DMS79 (cell line): ENCODE data around the gene PEX10.

ENCODE experiments used
- DNase-seq: peaks from one replicate; lab custom pipeline; 2025; lab: John Stamatoyannopoulos, UW

PEX10 gene

DNA sequence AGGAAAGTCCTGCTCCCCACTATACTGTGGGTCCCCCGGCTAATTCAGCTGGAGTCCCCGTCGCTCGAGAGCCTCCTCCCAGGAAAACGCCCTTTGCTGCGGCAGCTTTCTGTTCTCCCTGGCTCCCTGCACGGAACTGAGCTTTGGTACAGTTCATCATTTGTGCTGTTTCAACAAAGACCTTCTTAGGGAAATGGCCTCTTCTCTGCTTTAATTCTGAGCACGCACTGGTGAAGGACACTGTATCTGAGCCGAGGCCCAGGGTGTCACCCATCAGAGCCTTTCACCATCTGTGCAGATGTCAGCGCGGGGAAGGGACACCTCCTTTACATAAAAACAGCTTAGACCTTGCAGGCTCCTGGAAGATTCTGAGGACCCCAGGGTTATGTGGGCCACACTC, 13.5 kb upstream of the PEX10 start:
- DNase-seq, result no peak

DNA sequence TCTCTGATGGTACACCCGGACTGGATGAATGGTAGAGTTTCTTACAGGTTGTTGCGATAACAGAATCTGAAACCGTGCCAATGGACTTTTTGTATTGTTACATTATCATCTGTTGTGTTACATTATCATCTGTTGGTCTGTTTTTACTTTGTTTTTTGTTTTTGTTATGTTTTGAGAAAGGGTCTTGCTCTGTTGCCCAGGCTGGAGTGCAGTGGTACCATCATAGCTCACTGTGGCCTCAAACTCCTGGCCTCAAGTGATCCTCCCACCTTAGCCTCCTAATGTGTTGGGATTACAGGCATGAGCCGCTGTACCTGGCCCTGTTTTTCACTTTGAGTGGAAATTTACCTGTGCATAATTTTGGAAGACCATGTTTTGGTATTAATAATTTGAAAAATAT, 10.2 kb upstream of the PEX10 start:
- no peak for DNase-seq

DNA sequence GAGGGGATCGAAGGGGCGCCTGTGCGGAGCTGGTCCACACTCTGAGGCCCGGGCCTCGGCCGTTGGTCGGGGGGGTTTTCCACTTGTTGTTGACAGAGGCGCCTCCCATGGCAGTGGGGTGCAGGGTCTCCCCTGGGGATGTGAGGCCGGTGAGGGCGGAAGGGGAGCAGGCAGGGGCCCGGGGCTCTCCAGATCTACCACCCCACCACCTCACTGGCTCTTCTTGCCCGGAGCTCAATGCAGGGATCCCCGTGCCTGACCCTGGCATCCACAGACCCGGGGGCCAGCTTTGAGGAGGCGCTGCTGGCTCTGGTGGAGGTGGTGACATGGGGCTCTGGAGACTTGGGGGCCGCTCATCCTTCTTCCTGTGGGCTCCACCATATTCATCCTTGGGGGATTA, 7.1 kb upstream of the PEX10 start:
- no peak for DNase-seq

DNA sequence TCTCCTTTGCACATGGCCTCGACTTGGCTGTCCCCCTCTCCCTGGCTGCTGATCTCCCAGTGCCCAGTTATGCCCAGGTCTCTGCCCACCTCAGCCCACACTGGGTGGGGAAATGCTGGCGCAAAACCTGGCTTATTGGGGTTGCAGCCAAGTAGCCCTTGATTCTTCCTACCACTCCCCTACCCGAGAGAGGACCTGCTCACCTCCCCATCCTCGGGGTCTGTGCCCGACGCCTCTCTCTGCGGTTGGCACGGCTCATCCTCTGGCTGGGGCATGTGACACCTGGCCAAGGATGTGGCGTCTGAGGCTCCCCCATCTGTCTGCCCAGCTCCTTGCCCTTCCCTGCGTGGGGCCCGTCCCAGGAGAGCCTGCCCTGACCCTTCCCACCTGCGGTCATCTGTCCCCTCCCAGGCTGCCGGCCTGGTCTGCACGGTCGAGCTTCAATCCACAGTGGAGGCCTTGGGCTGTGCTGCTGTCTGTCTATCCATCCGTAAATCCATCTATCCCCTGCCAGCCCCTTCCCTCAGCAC, 6.5 kb upstream of the PEX10 start:
- no peak for DNase-seq

DNA sequence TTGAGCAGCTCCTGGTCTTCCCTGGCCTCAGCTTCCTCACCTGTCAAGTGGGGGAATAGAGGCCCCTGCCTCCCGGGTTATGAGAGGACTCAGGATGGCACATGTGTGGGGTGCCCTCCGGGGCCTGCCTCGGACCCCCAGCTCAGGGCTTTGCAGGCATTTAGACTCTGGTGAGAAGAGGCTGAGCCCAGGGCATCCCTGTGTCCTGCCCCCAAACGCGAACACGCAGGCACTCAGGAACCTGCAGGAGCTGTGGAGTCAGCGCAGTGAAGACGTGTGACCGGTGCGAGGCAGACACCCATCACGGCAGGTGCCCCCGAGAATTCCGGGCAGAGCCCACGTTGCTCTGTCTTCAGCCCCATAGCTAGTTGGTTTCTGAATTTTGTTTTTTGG, 5.5 kb upstream of the PEX10 start:
- no peak for DNase-seq

DNA sequence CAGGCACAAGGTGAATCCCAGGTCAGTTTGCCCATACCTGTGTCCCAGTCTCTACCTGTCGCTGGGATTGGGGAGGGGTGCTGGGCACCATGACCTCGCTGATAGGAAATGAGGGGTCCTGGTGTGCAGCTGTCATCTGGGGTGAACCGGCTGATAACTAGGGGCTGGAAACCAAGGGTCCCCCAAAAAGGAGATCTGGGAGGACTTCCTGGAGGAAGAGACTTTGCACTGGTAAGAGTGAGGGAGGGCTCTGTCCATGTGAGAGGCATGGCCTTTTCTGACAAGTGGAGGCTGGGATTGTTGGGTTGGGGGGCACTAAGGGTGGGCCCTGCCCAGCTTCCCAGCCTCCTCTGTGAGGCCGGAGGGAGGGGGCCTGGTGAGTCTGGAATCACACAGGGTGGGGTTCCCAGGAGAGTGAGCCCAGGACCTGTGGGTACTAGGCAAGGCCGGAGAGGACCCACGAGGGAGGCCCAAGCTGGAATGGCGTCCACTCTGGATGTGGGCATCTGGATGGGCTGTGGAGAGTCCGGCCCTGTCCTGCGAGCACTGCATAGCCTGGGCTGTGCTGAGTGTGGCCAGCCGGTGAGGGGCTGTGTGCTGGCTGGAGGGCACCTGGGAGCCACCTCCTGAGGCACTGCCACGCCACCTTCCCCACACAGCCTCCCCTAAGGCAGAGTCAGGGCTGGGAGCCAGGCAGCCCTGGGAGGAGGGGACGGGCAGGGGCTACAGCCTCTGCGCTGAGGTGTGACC, 4.9 kb upstream of the PEX10 start:
- DNase-seq, result no peak

DNA sequence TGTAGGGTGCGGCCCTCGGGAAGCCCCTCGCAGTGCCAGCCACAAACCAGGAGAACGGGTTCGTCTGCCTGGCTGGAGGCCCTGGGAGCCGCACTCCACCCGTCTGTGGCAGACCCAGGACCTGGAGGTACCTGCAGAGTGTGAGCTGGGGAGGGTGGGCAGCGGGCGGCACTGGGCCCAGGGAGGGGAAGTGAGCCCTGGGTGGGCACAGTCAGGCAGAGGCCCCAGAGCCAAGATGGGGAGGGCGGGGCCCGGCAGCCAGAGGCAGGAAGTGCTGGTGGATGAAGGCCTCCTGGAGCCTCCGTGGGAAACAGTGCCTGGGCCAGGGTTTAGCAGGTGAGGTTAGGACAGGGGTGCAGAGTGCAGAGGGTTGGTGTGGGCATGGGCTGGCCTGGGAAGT, 4.0 kb upstream of the PEX10 start:
- DNase-seq, result peak; percentile 36

DNA sequence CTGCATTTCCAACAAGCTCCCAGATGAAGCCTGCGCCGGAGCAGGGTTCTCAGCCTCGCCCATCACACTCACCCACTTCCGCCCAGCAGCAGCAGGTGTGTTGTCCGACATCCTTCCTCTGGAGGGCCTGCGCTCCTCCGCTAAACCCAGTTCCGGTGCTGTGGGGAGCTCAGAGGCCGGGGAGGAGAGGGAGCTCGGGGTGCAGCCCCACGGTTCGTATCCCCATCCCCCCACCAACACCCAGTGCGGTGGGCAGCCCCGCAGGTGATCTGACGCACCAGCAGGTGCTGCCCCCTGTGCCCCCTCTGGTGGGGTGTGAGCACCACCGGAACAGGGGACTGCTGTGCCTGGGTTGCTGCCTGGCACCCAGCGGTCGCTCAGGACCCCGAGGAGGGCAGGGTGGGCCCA, 3.4 kb upstream of the PEX10 start:
- DNase-seq, result peak; percentile 15

DNA sequence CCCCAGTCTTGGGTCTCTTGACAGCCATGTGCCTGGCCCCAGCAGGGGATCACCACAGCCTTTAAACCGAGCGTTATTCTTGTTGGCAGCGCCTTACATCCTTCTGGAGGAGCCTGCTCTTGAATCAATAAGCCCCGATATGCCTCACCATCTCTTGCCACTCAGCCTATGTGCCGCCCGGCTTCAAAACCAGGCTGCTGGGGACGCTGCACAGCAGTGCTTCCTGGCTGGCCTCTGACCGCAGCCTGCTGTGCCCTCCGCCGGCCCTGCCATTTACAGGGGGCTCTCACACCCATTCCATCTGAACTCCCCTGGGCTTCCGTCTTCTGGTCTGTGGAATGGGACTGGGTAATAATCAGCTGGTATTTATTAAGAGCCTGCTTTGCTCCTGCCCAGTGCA, 3.0 kb upstream of the PEX10 start:
- no peak for DNase-seq

DNA sequence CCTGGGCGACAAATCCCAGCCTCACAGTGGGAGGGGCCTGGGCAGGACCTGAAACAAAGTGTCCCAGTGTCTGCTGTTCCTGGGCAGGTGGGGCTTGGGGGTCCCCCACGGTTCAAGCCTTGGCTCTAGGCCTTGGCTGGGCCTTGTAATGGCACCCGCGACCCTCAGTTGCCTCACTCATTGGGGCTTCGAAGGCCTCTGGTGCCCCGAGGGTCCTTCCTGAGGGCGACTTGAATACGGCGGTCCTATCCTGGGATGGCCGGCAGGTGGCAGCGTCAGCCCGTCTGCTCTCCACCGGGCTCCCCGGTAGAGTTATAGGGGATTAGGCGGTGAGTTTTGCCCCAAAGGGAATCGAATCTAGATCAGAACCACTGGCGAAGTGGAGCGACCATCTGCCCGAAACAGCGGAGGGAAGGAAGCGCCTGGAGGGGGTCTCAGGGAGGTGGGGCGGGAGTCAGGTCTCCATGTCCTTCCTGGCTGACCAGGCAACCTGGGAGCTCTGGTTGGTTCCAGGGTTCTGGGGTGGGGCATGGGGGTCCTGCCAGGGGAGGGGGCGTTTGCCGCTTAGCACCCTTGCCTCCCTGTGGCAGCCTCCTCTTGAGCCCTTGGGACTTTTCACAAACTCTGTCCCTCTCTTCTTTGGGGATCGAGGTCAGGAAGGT, 2.1 kb upstream of the PEX10 start:
- DNase-seq, result peak; percentile 58

DNA sequence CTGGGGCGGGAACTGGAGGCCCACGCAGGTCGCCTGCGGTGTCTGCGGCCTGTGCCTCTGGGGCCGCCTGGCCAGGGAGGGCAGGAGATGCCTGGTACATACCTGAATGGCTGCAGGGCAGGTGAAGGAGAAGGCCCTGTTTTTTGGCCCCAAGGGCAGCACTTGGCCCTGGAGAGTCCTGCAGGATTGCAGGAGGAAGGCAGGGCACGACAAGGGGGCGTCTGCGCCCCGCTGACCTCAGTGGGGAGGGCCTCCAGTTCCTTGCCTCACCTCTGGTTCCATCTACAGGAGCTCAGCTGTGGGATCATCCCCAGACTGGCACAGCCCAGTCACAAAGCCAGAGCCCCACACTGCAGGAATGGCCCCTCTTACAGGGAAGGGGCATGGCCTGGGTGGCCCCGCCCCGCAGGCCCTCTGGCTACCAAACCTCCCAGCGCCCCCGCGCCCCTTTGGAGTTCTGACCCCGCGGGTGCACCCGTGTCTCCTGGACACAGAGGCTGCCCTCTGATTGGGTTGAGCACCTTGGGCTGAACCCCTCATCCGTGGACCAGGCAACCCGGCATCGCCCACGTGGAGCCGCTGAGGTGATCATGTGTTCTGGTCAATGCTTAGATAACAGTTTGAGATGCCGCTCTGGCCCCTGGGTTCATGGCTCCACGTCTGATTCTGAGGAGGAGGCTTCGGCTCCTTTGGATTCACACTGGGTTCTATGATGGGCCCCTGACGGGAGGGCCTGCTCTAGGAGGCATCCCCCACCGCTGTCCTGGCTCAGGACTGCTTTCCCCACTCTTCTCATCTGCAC, 1.3 kb upstream of the PEX10 start:
- DNase-seq, result no peak

DNA sequence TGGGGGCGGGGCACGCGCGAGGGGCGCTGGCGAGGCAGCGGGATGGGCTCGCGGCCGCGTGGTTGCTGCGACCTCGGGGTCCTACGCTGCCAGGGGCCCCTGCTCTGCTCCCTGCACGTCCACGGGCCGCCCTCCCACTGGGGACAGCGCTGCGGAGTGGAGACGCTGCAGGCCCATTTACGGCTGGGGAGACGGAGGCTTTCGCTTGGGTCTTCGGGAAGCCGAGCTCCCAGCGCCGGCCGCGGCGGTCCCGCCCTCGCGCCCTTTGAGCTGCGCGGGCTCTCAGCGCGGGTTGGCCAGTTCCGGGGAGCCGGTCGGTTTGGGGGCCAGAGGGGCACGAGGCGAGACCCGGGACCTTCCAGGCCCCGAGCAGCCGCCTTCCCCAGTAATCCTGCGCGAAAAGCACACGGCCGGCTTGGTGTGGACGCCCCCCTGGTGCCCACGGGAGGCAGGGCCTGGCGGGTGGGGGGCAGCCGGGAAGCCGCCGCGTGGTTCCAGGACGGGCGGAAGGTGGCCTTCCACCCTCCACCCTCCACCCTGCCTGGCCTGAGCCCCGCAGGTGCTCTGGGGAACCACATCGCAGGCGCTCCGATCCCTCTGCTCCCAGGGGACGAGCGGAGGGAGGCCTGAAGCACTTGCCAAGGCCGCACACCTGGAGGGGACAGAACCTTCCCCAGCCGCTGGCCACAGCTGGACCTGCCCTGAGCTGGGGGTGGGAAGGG, 570 bp upstream of the PEX10 start:
- DNase-seq, result no peak

DNA sequence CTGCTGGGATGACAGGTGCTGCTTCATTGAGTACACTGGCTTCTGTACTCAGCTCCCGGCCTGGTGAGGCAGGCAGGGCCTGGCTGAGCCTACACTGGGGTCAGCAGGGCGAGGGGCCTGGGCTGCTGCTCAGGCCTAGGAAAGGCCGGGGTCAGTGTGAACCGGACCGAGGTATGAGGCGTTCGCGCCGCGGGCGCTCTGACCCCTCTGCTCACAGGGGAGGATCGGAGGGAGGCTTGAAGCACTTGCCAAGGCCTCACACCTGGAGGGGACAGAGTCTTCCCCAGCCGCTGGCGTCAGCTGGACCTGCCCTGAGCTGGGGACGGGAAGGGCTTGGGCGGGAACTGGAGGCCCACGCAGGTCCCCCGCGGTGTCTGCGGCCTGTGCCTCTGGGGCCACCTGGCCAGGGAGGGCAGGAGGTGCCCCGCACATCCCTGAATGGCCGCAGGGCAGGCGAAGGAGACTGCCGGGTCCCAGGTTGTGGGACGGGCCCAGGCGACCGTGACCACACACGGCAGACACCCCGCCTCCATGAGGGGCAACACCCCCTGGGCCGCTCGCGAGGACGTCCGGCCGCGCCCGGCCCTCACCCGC, 466 bp downstream of the PEX10 start:
- no peak for DNase-seq

DNA sequence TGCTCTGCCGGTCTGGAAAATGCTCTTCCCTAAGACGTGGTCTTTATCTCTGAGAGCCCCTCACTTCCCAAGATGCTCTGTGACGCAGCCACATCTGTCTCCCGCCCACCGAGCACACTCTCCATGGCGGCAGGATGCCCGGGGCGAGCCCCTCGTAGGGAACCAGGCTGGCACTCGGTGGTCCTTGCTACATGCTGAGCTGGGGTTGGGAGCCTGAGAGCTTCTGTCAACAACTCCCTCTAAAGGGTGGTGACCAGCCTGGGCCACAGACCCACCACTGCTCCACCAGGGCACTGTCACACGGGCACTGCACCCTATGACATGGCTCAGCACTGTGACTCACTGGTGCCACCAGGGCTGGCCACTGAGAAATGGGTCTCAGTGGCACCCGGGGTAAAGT, 2.6 kb downstream of the PEX10 start:
- DNase-seq, result no peak

DNA sequence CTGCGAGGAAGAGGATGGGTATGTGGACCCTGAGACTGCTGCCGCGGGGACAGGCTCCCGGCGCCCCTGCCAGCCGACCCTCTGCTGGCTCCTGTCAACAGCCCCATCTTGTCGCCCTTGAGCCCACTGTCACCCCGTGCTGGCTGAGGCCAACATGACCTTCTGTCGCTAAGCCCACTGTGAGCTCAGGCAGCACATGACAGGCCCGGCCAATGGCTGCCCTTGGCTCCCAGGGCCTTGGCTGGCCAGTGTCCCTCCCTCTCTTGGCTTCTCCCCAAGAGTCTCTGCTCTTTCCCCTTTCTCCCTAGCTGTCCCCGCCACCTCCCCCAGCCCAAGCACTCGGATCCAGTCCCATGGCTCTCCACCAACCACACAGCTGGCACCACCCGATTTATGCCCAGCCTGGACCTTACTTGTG, 3.5 kb downstream of the PEX10 start:
- DNase-seq, result no peak

DNA sequence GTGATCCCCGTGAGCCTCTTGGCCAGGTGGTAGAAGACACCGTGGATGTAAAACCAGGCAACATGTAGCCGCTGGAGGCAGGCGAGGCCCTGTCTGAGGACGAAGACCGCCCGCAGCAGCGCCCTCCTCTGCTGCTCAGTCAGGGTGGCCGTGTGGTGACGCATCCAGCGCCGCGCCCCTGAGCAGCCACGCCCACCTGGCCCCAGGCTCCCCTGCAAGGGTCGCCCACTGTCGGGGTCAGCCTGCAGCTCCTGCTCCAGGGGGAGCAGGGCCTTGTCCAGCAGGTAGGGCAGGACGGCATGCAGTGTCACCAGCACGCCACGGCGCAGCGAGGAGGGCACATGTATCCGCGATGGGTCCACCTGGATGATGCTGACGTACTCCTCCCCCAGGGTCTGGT, 3.9 kb downstream of the PEX10 start:
- no peak for DNase-seq

DNA sequence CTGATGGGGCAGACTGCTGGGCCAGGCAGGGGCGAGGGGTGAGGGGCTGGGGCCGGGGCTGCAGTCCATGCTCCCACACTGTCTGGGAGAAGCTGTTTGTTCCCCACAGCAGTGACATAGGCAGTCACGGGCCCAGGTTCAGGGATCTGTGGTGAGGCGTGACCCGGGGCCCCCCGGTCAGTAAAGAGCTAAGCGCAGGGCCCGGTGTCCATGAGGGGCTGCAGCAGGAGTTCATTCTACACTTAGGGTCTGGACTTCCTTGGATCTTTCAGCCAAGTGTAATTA, 4.4 kb downstream of the PEX10 start:
- DNase-seq, result no peak

DNA sequence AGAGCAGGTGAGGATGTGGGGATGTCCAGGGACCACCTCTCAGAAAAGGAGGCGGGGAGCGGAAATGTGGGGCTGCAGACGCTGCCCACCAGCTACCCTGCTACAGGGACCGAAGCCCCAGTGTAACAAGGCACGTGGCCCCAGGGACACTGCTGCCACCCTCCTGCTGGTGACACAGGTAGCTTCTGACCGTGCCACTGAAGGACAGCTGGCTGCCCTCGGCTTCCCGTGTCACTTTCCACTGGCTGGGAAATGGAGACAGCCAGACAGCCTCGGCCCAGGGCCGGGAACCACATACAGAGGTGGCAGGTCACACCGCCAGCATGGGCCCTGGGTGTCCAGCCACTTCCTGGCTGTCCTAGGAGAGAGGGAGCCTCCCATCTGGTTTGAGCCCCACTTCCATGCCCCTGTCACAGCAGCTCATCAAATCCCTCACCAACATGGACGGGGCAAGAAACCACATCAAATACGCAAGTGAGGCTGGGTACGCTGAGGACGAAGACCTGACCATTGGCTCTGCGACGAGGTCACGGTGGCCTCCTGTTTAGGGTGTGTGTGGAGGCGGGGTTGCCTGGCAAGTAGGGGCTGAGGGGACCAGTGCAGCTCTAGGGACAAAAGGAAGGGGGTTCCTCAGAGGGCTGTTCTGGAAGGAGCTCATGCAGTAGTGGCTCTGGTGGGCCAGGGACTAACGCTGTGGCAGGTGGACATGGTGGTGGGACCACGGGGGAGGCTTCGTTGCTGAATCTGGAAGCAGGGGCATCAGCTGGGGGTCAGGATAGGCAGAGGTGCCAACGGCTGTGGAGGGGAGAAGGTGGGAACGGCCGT, 5.0 kb downstream of the PEX10 start:
- no peak for DNase-seq

DNA sequence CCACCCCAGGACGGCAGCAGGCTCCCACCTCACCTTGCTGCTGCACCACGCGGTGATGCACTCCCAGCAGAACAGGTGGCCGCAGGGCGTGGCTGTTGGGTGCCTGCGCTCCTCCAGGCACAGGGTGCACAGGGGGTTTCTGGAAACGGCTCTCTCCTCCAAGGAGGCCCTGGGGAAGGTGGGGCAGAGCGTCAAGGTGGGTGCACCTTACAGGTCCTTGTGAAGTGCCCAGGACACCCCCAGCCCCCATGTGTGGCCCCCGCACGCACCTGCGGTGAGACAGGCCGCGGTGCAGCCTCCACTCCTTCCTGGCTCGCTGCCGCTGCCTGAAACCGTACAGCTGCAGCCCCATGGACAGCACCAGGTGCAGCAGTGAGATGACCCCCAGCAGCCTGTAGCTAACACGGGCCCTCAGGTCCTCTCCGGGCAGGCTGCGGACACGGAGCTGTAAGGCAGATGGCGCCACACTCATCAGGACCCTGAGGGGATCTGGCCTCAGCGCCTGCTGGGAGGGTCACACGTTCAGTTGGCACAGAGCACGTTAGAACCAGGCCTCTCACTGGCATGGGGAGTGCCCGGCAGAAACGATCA, 5.8 kb downstream of the PEX10 start:
- no peak for DNase-seq

DNA sequence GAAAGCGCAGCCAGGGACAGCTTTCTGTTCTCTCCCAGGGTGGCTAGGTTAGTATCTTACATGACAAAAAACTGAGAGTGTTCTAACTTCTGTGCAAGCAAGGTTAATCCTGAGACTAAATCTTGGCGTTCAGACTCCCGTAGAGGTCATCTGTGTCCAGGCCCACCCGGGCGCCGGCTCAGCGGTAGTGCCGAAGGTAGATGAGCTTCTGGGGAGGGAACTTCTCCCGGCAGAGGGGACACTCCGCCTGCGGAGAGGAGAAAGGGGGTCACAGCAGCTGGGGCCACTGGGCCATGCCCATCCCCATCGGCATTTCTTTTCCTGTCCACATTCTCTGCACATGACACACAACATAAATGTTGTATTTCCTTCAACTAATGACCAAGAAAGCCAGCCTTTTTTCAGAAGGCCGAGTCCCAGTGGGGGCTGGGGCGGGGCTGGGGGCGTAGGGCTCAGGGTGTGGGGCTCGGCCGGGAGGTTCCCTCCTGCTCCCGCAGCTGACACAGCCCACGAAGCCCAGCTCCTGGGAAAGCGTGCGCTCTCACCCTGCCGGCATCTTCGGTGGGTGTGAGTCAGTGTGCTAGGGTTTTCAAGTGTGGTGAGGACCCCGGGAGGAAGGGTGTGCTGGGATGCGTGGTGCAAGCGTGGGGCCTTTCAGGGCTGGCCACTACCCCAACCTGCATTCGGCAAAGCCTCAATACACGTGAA, 6.6 kb downstream of the PEX10 start:
- no peak for DNase-seq
